Medulla oblongata (tissue), 1 donor: Measurements from ENCODE around the gene BANP.
"Not testable (repeated sequence)": the region's sequence is repeated elsewhere in the genome, so short reads cannot be mapped to it uniquely, and the experiment has no call there.

ENCODE experiments used
- DNase-seq: peaks from one replicate; pipeline ENCODE4 v3.0.0-alpha.2; 2015; ENCODE audit errors: extremely low spot score

BANP gene

GRCh38 chr16:88100801-88101622, 149.8 kb downstream of the BANP start:
- not testable (repeated sequence) for DNase-seq

GRCh38 chr16:88101623-88102105, 150.4 kb downstream of the BANP start:
- DNase-seq = not testable (repeated sequence)

GRCh38 chr16:88102597-88102996, 151.4 kb downstream of the BANP start:
- DNase-seq = no peak

GRCh38 chr16:88103011-88103410, 151.8 kb downstream of the BANP start:
- DNase-seq = no peak

GRCh38 chr16:88103581-88104188, 152.5 kb downstream of the BANP start:
- no peak for DNase-seq

- not testable (repeated sequence) for DNase-seq
Measured at GRCh38 chr16:88104363-88104762, 153.1 kb downstream of the BANP start.

GRCh38 chr16:88105574-88106140, 154.4 kb downstream of the BANP start:
- DNase-seq = not testable (repeated sequence)

- not testable (repeated sequence) for DNase-seq
Measured at GRCh38 chr16:88106566-88106965, 155.3 kb downstream of the BANP start.

GRCh38 chr16:88108762-88109161, 157.5 kb downstream of the BANP start:
- no peak for DNase-seq

- DNase-seq = not testable (repeated sequence)
Measured at GRCh38 chr16:88109726-88110621, 158.7 kb downstream of the BANP start.

GRCh38 chr16:88110875-88111494, 159.8 kb downstream of the BANP start:
- DNase-seq = not testable (repeated sequence)

- not testable (repeated sequence) for DNase-seq
Measured at GRCh38 chr16:88111976-88112375, 160.7 kb downstream of the BANP start.

- no peak for DNase-seq
Measured at GRCh38 chr16:88113545-88114045, 162.4 kb downstream of the BANP start.

- not testable (repeated sequence) for DNase-seq
Measured at GRCh38 chr16:88114541-88115228, 163.5 kb downstream of the BANP start.

- DNase-seq = no peak
Measured at GRCh38 chr16:88116121-88116520, 164.9 kb downstream of the BANP start.

- no peak for DNase-seq
Measured at GRCh38 chr16:88117476-88117868, 166.2 kb downstream of the BANP start.

- DNase-seq = no peak
Measured at GRCh38 chr16:88118376-88118775, 167.1 kb downstream of the BANP start.

GRCh38 chr16:88118852-88119741, 167.9 kb downstream of the BANP start:
- peak; percentile 2 for DNase-seq
